DOHH2 (cell line): Measurements from ENCODE around the gene AKAP13.

Source experiments
- CTCF ChIP-seq: fragments of 200-600 bp; sonication (generic); IDR thresholded peaks from one replicate; pipeline ENCODE4 v1.5.1; 2014; ENCODE audit warnings: antibody characterized with exemption, mild to moderate bottlenecking, low read depth, low read length; ENCODE audit not compliant: poor library complexity, severe bottlenecking
- EZH2phosphoT487 ChIP-seq: fragments of 200-600 bp; sonication (generic); IDR thresholded peaks from 2 replicates; pipeline ENCODE4 v1.6.1; 2017; ENCODE audit warnings: borderline replicate concordance, mild to moderate bottlenecking, antibody characterized with exemption, low read length, moderate library complexity, mixed read lengths

- TF ChIP-seq EZH2phosphoT487 = no peak
- no peak for TF ChIP-seq CTCF
Observed at GRCh38 chr15:85493260-85493659, 112.9 kb downstream of the AKAP13 start.
